ENCODE data around the gene SH3RF1.

The SH3RF1 gene

GRCh38 chr4:169236873-169237626 lies 33.7 kb downstream of the SH3RF1 start:
- H3K4me3 ChIP-seq (ENCODE audit: extremely low read depth, insufficient read depth, low read length, poor library complexity, severe bottlenecking): no peak overlapping the region
- H3K27ac ChIP-seq (ENCODE audit: low read depth, low read length, severe bottlenecking): no peak overlapping the region
- H3K4me1 ChIP-seq (ENCODE audit: control insufficient read depth, insufficient read depth, low read length, poor library complexity, severe bottlenecking): no peaks in the 10 kb centered on the region
- WGBS, 2 experiments (ENCODE audit: insufficient coverage in 2 of 2): 96 to 97% methylated on average over 4 to 5 of the region's 6 CpGs
- H3K36me3 ChIP-seq (ENCODE audit: control insufficient read depth, insufficient read depth, low read length): peaks cover 4% of the 10 kb centered on the region
- no peaks in the 10 kb centered on the region for H3K9me3 ChIP-seq (ENCODE audit: control insufficient read depth, low read length)

- H3K36me3 ChIP-seq (ENCODE audit: control insufficient read depth, insufficient read depth, low read length): no peaks in the 10 kb centered on the region
- H3K4me3 ChIP-seq (ENCODE audit: extremely low read depth, insufficient read depth, low read length, poor library complexity, severe bottlenecking): no peak overlapping the region
- no peaks in the 10 kb centered on the region for H3K4me1 ChIP-seq (ENCODE audit: control insufficient read depth, insufficient read depth, low read length, poor library complexity, severe bottlenecking)
- H3K9me3 ChIP-seq (ENCODE audit: control insufficient read depth, low read length): no peaks in the 10 kb centered on the region
- 96 to 100% methylated on average over 3 to 4 of the region's 6 CpGs for WGBS, 2 experiments (ENCODE audit: insufficient coverage in 2 of 2)
- no peak overlapping the region for H3K27ac ChIP-seq (ENCODE audit: low read depth, low read length, severe bottlenecking)
Observed at GRCh38 chr4:169236078-169236477, 34.7 kb downstream of the SH3RF1 start.

- no peak overlapping the region for H3K4me3 ChIP-seq (ENCODE audit: extremely low read depth, insufficient read depth, low read length, poor library complexity, severe bottlenecking)
- no peaks in the 10 kb centered on the region for H3K9me3 ChIP-seq (ENCODE audit: control insufficient read depth, low read length)
- no peak overlapping the region for H3K27ac ChIP-seq (ENCODE audit: low read depth, low read length, severe bottlenecking)
- 90 to 100% methylated on average over 2 to 3 of the region's 7 CpGs for WGBS, 2 experiments (ENCODE audit: insufficient coverage in 2 of 2)
- no peaks in the 10 kb centered on the region for H3K4me1 ChIP-seq (ENCODE audit: control insufficient read depth, insufficient read depth, low read length, poor library complexity, severe bottlenecking)
- no peaks in the 10 kb centered on the region for H3K36me3 ChIP-seq (ENCODE audit: control insufficient read depth, insufficient read depth, low read length)
Observed at GRCh38 chr4:169234137-169234855, 36.5 kb downstream of the SH3RF1 start.

- H3K9me3 ChIP-seq (ENCODE audit: control insufficient read depth, low read length): no peaks in the 10 kb centered on the region
- no peaks in the 10 kb centered on the region for H3K36me3 ChIP-seq (ENCODE audit: control insufficient read depth, insufficient read depth, low read length)
- 78 to 98% methylated on average over 4 of the region's 4 CpGs for WGBS, 2 experiments (ENCODE audit: insufficient coverage in 2 of 2)
- H3K4me1 ChIP-seq (ENCODE audit: control insufficient read depth, insufficient read depth, low read length, poor library complexity, severe bottlenecking): no peaks in the 10 kb centered on the region
- no peak overlapping the region for H3K4me3 ChIP-seq (ENCODE audit: extremely low read depth, insufficient read depth, low read length, poor library complexity, severe bottlenecking)
- no peak overlapping the region for H3K27ac ChIP-seq (ENCODE audit: low read depth, low read length, severe bottlenecking)
Observed at GRCh38 chr4:169233691-169234090, 37.1 kb downstream of the SH3RF1 start.

- Histone ChIP-seq H3K36me3 (ENCODE audit: control insufficient read depth, insufficient read depth, low read length) (no peaks in the 10 kb centered on the region), H3K9me3 (ENCODE audit: control insufficient read depth, low read length) (no peaks in the 10 kb centered on the region), H3K27ac (ENCODE audit: low read depth, low read length, severe bottlenecking) (no peak overlapping the region), H3K4me1 (ENCODE audit: control insufficient read depth, insufficient read depth, low read length, poor library complexity, severe bottlenecking) (peaks cover 8% of the 10 kb centered on the region), H3K4me3 (ENCODE audit: extremely low read depth, insufficient read depth, low read length, poor library complexity, severe bottlenecking) (no peak overlapping the region)
- 87 to 90% methylated on average over 4 of the region's 4 CpGs for WGBS, 2 experiments (ENCODE audit: insufficient coverage in 2 of 2)
Observed at GRCh38 chr4:169231647-169232262, 39.0 kb downstream of the SH3RF1 start.

GRCh38 chr4:169229571-169230028 lies 41.2 kb downstream of the SH3RF1 start:
- Histone ChIP-seq H3K36me3 (ENCODE audit: control insufficient read depth, insufficient read depth, low read length) (no peaks in the 10 kb centered on the region), H3K27ac (ENCODE audit: low read depth, low read length, severe bottlenecking) (peak overlapping the region; percentile 0), H3K4me3 (ENCODE audit: extremely low read depth, insufficient read depth, low read length, poor library complexity, severe bottlenecking) (no peak overlapping the region), H3K9me3 (ENCODE audit: control insufficient read depth, low read length) (no peaks in the 10 kb centered on the region), H3K4me1 (ENCODE audit: control insufficient read depth, insufficient read depth, low read length, poor library complexity, severe bottlenecking) (peaks cover 24% of the 10 kb centered on the region)
- 60 to 76% methylated on average over 1 to 3 of the region's 6 CpGs for WGBS, 2 experiments (ENCODE audit: insufficient coverage in 2 of 2)

GRCh38 chr4:169228076-169228475 lies 42.7 kb downstream of the SH3RF1 start:
- H3K4me1 ChIP-seq (ENCODE audit: control insufficient read depth, insufficient read depth, low read length, poor library complexity, severe bottlenecking): peaks cover 26% of the 10 kb centered on the region
- H3K9me3 ChIP-seq (ENCODE audit: control insufficient read depth, low read length): no peaks in the 10 kb centered on the region
- no peaks in the 10 kb centered on the region for H3K36me3 ChIP-seq (ENCODE audit: control insufficient read depth, insufficient read depth, low read length)
- no peak overlapping the region for H3K27ac ChIP-seq (ENCODE audit: low read depth, low read length, severe bottlenecking)
- 100% methylated on average over 1 of the region's 1 CpG; no CpG with 5 or more reads in 1 of the 2 experiments for WGBS, 2 experiments (ENCODE audit: insufficient coverage in 2 of 2)
- H3K4me3 ChIP-seq (ENCODE audit: extremely low read depth, insufficient read depth, low read length, poor library complexity, severe bottlenecking): no peak overlapping the region

- Histone ChIP-seq H3K9me3 (ENCODE audit: control insufficient read depth, low read length) (no peaks in the 10 kb centered on the region), H3K36me3 (ENCODE audit: control insufficient read depth, insufficient read depth, low read length) (no peaks in the 10 kb centered on the region), H3K4me3 (ENCODE audit: extremely low read depth, insufficient read depth, low read length, poor library complexity, severe bottlenecking) (no peak overlapping the region), H3K4me1 (ENCODE audit: control insufficient read depth, insufficient read depth, low read length, poor library complexity, severe bottlenecking) (peaks cover 26% of the 10 kb centered on the region), H3K27ac (ENCODE audit: low read depth, low read length, severe bottlenecking) (peak overlapping the region; percentile 92)
Observed at GRCh38 chr4:169226565-169226964, 44.2 kb downstream of the SH3RF1 start.

- H3K36me3 ChIP-seq (ENCODE audit: control insufficient read depth, insufficient read depth, low read length): no peaks in the 10 kb centered on the region
- no peaks in the 10 kb centered on the region for H3K9me3 ChIP-seq (ENCODE audit: control insufficient read depth, low read length)
- WGBS, 2 experiments (ENCODE audit: insufficient coverage in 2 of 2): 36 to 50% methylated on average over 1 of the region's 2 CpGs
- no peak overlapping the region for H3K4me3 ChIP-seq (ENCODE audit: extremely low read depth, insufficient read depth, low read length, poor library complexity, severe bottlenecking)
- H3K4me1 ChIP-seq (ENCODE audit: control insufficient read depth, insufficient read depth, low read length, poor library complexity, severe bottlenecking): peaks cover 26% of the 10 kb centered on the region
- H3K27ac ChIP-seq (ENCODE audit: low read depth, low read length, severe bottlenecking): peak overlapping the region; percentile 92
Observed at GRCh38 chr4:169225812-169226211, 44.9 kb downstream of the SH3RF1 start.

GRCh38 chr4:169225058-169225751 lies 45.6 kb downstream of the SH3RF1 start:
- Histone ChIP-seq H3K4me3 (ENCODE audit: extremely low read depth, insufficient read depth, low read length, poor library complexity, severe bottlenecking) (no peak overlapping the region), H3K36me3 (ENCODE audit: control insufficient read depth, insufficient read depth, low read length) (no peaks in the 10 kb centered on the region), H3K27ac (ENCODE audit: low read depth, low read length, severe bottlenecking) (peak overlapping the region; percentile 92), H3K9me3 (ENCODE audit: control insufficient read depth, low read length) (no peaks in the 10 kb centered on the region), H3K4me1 (ENCODE audit: control insufficient read depth, insufficient read depth, low read length, poor library complexity, severe bottlenecking) (peaks cover 26% of the 10 kb centered on the region)
- 40 to 89% methylated on average over 1 to 4 of the region's 4 CpGs for WGBS, 2 experiments (ENCODE audit: insufficient coverage in 2 of 2)

All from mesodermal cell (in vitro differentiated cells).